ENCODE results near the gene ORC2.

Gene ORC2

GRCh38 chr2:200860092-200860795 is 103.2 kb downstream of the ORC2 start:
- peak; percentile 52 for DNase-seq
